ENCODE results near the gene SRI. TPM values are rescaled to one million over a fixed set of nuclear protein-coding genes. Genes with fewer than 3 reads are reported as not detected.
"Not testable (repeated sequence)": the region's sequence is repeated elsewhere in the genome, so short reads cannot be mapped to it uniquely, and the experiment has no call there.

The SRI gene
- total and polyA plus RNA-seq, 4 donors: 20.4 to 70.0 (median 39.6) TPM

DNA sequence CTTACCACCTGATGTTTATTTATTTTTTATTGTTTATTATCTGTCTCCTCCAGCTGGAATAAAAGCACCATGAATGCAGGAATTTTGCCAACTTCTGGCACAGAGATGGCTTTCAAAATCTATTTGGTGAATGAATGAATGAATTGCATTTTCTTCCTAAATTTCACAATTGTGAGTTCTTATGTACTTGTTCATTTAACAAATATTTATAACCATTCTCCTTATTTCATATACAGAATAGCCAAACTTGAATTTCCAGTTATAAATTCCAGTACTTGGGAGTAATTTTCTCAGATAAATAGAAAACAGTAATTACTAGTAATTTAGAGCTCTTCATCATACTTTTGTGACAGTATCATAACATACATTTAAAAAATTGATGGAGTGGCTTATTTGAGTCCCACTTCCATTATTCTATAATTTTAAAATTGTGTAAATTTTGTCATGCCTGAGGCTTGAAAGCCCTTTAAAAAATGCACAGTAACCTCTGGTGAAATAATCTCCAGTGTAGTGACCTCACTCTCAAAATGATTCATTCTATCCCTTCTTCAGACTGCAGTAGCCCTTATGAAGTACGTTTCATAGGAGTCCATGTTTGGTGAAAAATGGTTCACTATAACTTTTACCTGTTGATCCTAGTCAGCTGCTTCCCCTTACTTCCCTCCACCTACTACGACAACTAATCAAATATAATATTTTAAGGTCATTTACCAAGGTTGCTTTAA is 40.0 kb upstream of the SRI start:
- Histone ChIP-seq H3K4me3 (ENCODE audit: low read depth in 1 of 3, low read length in 3 of 3) (no peak overlapping the region), H3K9me3 (ENCODE audit: control insufficient read depth in 4 of 4, low read length in 3 of 4) (peaks cover 0 to 2% (median 0%) of the 10 kb centered on the region in 4 donors), H3K9ac (ENCODE audit: low read depth in 1 of 2, low read length in 2 of 2) (no peak overlapping the region), H3K36me3 (ENCODE audit: control insufficient read depth in 4 of 4, insufficient read depth in 3 of 4, low read depth in 1 of 4, low read length in 3 of 4) (no peaks in the 10 kb centered on the region), H3K4me1 (ENCODE audit: control insufficient read depth in 4 of 4, insufficient read depth in 4 of 4, low read length in 3 of 4) (peaks cover 0 to 1% (median 0%) of the 10 kb centered on the region in 4 donors), H3K27ac (ENCODE audit: low read depth in 1 of 2, low read length in 2 of 2) (no peak overlapping the region), H3K27me3 (ENCODE audit: control insufficient read depth in 4 of 4, insufficient read depth in 4 of 4, low read length in 3 of 4) (peaks cover 0 to 3% (median 0%) of the 10 kb centered on the region in 4 donors)
- TF ChIP-seq, protein P1, sequence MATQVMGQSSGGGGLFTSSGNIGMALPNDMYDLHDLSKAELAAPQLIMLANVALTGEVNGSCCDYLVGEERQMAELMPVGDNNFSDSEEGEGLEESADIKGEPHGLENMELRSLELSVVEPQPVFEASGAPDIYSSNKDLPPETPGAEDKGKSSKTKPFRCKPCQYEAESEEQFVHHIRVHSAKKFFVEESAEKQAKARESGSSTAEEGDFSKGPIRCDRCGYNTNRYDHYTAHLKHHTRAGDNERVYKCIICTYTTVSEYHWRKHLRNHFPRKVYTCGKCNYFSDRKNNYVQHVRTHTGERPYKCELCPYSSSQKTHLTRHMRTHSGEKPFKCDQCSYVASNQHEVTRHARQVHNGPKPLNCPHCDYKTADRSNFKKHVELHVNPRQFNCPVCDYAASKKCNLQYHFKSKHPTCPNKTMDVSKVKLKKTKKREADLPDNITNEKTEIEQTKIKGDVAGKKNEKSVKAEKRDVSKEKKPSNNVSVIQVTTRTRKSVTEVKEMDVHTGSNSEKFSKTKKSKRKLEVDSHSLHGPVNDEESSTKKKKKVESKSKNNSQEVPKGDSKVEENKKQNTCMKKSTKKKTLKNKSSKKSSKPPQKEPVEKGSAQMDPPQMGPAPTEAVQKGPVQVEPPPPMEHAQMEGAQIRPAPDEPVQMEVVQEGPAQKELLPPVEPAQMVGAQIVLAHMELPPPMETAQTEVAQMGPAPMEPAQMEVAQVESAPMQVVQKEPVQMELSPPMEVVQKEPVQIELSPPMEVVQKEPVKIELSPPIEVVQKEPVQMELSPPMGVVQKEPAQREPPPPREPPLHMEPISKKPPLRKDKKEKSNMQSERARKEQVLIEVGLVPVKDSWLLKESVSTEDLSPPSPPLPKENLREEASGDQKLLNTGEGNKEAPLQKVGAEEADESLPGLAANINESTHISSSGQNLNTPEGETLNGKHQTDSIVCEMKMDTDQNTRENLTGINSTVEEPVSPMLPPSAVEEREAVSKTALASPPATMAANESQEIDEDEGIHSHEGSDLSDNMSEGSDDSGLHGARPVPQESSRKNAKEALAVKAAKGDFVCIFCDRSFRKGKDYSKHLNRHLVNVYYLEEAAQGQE (IDR thresholded peaks at IDR 0.05): no peak
- no peak for TF ChIP-seq HNF4G (IDR thresholded peaks at IDR 0.05)
- no peak for TF ChIP-seq RAD21 (IDR thresholded peaks at IDR 0.05)
- no peak for TF ChIP-seq SP1 (IDR thresholded peaks at IDR 0.05)
- TF ChIP-seq FOXA2 (IDR thresholded peaks at IDR 0.05): no peak
- TF ChIP-seq RXRA (IDR thresholded peaks at IDR 0.05): no peak
- TF ChIP-seq FOXA1 (IDR thresholded peaks at IDR 0.05): no peak
- no peak for TF ChIP-seq HNF4A (conservative IDR thresholded peaks at IDR 0.05)
- TF ChIP-seq, protein P2, sequence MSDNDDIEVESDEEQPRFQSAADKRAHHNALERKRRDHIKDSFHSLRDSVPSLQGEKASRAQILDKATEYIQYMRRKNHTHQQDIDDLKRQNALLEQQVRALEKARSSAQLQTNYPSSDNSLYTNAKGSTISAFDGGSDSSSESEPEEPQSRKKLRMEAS (IDR thresholded peaks at IDR 0.05): no peak
- no peak for TF ChIP-seq JUND (IDR thresholded peaks at IDR 0.05)
- TF ChIP-seq EGR1 (IDR thresholded peaks at IDR 0.05; ENCODE audit: low read depth in 2 of 2): no peak
- no peak for TF ChIP-seq YY1 (IDR thresholded peaks at IDR 0.05)
- TF ChIP-seq, protein P3, sequence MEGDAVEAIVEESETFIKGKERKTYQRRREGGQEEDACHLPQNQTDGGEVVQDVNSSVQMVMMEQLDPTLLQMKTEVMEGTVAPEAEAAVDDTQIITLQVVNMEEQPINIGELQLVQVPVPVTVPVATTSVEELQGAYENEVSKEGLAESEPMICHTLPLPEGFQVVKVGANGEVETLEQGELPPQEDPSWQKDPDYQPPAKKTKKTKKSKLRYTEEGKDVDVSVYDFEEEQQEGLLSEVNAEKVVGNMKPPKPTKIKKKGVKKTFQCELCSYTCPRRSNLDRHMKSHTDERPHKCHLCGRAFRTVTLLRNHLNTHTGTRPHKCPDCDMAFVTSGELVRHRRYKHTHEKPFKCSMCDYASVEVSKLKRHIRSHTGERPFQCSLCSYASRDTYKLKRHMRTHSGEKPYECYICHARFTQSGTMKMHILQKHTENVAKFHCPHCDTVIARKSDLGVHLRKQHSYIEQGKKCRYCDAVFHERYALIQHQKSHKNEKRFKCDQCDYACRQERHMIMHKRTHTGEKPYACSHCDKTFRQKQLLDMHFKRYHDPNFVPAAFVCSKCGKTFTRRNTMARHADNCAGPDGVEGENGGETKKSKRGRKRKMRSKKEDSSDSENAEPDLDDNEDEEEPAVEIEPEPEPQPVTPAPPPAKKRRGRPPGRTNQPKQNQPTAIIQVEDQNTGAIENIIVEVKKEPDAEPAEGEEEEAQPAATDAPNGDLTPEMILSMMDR (IDR thresholded peaks at IDR 0.05; ENCODE audit: low read depth, low read length, missing input control): no peak
- TF ChIP-seq TAF1 (conservative IDR thresholded peaks at IDR 0.05): no peak
- TF ChIP-seq, protein P4, sequence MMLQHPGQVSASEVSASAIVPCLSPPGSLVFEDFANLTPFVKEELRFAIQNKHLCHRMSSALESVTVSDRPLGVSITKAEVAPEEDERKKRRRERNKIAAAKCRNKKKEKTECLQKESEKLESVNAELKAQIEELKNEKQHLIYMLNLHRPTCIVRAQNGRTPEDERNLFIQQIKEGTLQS (IDR thresholded peaks at IDR 0.05): no peak
- TF ChIP-seq, protein P5, sequence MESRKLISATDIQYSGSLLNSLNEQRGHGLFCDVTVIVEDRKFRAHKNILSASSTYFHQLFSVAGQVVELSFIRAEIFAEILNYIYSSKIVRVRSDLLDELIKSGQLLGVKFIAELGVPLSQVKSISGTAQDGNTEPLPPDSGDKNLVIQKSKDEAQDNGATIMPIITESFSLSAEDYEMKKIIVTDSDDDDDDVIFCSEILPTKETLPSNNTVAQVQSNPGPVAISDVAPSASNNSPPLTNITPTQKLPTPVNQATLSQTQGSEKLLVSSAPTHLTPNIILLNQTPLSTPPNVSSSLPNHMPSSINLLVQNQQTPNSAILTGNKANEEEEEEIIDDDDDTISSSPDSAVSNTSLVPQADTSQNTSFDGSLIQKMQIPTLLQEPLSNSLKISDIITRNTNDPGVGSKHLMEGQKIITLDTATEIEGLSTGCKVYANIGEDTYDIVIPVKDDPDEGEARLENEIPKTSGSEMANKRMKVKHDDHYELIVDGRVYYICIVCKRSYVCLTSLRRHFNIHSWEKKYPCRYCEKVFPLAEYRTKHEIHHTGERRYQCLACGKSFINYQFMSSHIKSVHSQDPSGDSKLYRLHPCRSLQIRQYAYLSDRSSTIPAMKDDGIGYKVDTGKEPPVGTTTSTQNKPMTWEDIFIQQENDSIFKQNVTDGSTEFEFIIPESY (IDR thresholded peaks at IDR 0.05): no peak
- DNase-seq (ENCODE audit: low spot score): no peak
- WGBS: 81% methylated on average over 2 of the region's 2 CpGs

DNA sequence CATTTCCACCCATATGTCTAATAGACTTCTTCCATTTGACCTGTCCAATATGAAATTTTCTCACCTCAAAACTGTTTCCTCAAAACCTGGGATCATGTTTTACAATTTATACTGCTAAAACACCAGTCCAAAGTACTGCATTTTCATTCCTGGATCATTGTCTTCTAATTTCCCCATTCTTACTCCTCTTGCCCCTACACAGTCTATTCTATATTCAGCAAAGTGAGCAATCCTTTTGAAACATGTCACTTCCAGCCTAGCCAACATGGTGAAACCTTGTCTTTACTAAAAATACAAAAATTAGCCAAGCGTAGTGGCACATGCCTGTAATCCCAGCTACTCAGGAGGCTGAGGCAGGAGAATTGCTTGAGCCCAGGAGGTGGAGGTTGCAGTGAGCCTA is 38.5 kb upstream of the SRI start:
- not testable (repeated sequence) for DNase-seq (ENCODE audit: low spot score); H3K4me1 ChIP-seq (ENCODE audit: control insufficient read depth in 4 of 4, insufficient read depth in 4 of 4, low read length in 3 of 4)
- 100% methylated on average over 1 of the region's 1 CpG for WGBS

More for the DNA sequence above, 38.5 kb upstream of the SRI start:
- H3K27me3 ChIP-seq (ENCODE audit: control insufficient read depth in 4 of 4, insufficient read depth in 4 of 4, low read length in 3 of 4); H3K9ac ChIP-seq (ENCODE audit: low read depth in 1 of 2, low read length in 2 of 2); H3K4me3 ChIP-seq (ENCODE audit: low read depth in 1 of 3, low read length in 3 of 3); H3K27ac ChIP-seq (ENCODE audit: low read depth in 1 of 2, low read length in 2 of 2); H3K36me3 ChIP-seq (ENCODE audit: control insufficient read depth in 4 of 4, insufficient read depth in 3 of 4, low read depth in 1 of 4, low read length in 3 of 4): not testable (repeated sequence)
- H3K9me3 ChIP-seq (ENCODE audit: control insufficient read depth in 4 of 4, low read length in 3 of 4): peaks cover 0 to 15% (median 2%) of the 10 kb centered on the region in 4 donors
